ENCODE results near the gene COP1.

- TF ChIP-seq CTCF (IDR thresholded peaks at IDR 0.05) (no peak), IRF2 (CRISPR knock-in tag; IDR thresholded peaks at IDR 0.05; ENCODE audit: borderline replicate concordance, low read depth) (no peak), ZNF232 (CRISPR knock-in tag; IDR thresholded peaks at IDR 0.05) (no peak), SOX15 (CRISPR knock-in tag; IDR thresholded peaks at IDR 0.05) (no peak), ATF1 (CRISPR knock-in tag; IDR thresholded peaks at IDR 0.05) (no peak), SP1 (CRISPR knock-in tag; conservative IDR thresholded peaks at IDR 0.05) (no peak), ATF2 (CRISPR knock-in tag; IDR thresholded peaks at IDR 0.05; ENCODE audit: borderline replicate concordance, low read depth) (no peak), NFE2L1 (CRISPR knock-in tag; IDR thresholded peaks at IDR 0.05) (no peak), CREB1 (CRISPR knock-in tag; IDR thresholded peaks at IDR 0.05) (no peak), NFYB (CRISPR knock-in tag; conservative IDR thresholded peaks at IDR 0.05; ENCODE audit: low read depth) (no peak)
- TF ChIP-seq, protein P1, sequence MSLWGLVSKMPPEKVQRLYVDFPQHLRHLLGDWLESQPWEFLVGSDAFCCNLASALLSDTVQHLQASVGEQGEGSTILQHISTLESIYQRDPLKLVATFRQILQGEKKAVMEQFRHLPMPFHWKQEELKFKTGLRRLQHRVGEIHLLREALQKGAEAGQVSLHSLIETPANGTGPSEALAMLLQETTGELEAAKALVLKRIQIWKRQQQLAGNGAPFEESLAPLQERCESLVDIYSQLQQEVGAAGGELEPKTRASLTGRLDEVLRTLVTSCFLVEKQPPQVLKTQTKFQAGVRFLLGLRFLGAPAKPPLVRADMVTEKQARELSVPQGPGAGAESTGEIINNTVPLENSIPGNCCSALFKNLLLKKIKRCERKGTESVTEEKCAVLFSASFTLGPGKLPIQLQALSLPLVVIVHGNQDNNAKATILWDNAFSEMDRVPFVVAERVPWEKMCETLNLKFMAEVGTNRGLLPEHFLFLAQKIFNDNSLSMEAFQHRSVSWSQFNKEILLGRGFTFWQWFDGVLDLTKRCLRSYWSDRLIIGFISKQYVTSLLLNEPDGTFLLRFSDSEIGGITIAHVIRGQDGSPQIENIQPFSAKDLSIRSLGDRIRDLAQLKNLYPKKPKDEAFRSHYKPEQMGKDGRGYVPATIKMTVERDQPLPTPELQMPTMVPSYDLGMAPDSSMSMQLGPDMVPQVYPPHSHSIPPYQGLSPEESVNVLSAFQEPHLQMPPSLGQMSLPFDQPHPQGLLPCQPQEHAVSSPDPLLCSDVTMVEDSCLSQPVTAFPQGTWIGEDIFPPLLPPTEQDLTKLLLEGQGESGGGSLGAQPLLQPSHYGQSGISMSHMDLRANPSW (CRISPR knock-in tag; conservative IDR thresholded peaks at IDR 0.05; ENCODE audit: low read depth) = no peak
- TF ChIP-seq, protein P2, sequence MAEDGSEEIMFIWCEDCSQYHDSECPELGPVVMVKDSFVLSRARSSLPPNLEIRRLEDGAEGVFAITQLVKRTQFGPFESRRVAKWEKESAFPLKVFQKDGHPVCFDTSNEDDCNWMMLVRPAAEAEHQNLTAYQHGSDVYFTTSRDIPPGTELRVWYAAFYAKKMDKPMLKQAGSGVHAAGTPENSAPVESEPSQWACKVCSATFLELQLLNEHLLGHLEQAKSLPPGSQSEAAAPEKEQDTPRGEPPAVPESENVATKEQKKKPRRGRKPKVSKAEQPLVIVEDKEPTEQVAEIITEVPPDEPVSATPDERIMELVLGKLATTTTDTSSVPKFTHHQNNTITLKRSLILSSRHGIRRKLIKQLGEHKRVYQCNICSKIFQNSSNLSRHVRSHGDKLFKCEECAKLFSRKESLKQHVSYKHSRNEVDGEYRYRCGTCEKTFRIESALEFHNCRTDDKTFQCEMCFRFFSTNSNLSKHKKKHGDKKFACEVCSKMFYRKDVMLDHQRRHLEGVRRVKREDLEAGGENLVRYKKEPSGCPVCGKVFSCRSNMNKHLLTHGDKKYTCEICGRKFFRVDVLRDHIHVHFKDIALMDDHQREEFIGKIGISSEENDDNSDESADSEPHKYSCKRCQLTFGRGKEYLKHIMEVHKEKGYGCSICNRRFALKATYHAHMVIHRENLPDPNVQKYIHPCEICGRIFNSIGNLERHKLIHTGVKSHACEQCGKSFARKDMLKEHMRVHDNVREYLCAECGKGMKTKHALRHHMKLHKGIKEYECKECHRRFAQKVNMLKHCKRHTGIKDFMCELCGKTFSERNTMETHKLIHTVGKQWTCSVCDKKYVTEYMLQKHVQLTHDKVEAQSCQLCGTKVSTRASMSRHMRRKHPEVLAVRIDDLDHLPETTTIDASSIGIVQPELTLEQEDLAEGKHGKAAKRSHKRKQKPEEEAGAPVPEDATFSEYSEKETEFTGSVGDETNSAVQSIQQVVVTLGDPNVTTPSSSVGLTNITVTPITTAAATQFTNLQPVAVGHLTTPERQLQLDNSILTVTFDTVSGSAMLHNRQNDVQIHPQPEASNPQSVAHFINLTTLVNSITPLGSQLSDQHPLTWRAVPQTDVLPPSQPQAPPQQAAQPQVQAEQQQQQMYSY (CRISPR knock-in tag; IDR thresholded peaks at IDR 0.05) = no peak
- TF ChIP-seq, protein P3, sequence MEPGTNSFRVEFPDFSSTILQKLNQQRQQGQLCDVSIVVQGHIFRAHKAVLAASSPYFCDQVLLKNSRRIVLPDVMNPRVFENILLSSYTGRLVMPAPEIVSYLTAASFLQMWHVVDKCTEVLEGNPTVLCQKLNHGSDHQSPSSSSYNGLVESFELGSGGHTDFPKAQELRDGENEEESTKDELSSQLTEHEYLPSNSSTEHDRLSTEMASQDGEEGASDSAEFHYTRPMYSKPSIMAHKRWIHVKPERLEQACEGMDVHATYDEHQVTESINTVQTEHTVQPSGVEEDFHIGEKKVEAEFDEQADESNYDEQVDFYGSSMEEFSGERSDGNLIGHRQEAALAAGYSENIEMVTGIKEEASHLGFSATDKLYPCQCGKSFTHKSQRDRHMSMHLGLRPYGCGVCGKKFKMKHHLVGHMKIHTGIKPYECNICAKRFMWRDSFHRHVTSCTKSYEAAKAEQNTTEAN (CRISPR knock-in tag; IDR thresholded peaks at IDR 0.05) = no peak
- TF ChIP-seq, protein P4, sequence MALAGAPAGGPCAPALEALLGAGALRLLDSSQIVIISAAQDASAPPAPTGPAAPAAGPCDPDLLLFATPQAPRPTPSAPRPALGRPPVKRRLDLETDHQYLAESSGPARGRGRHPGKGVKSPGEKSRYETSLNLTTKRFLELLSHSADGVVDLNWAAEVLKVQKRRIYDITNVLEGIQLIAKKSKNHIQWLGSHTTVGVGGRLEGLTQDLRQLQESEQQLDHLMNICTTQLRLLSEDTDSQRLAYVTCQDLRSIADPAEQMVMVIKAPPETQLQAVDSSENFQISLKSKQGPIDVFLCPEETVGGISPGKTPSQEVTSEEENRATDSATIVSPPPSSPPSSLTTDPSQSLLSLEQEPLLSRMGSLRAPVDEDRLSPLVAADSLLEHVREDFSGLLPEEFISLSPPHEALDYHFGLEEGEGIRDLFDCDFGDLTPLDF (CRISPR knock-in tag; IDR thresholded peaks at IDR 0.05) = no peak
These were observed 88.1 kb downstream of the COP1 start for GRCh38 chr1:176118985-176119384.
